ENCODE results near the gene FNDC3A.

FNDC3A gene

DNA sequence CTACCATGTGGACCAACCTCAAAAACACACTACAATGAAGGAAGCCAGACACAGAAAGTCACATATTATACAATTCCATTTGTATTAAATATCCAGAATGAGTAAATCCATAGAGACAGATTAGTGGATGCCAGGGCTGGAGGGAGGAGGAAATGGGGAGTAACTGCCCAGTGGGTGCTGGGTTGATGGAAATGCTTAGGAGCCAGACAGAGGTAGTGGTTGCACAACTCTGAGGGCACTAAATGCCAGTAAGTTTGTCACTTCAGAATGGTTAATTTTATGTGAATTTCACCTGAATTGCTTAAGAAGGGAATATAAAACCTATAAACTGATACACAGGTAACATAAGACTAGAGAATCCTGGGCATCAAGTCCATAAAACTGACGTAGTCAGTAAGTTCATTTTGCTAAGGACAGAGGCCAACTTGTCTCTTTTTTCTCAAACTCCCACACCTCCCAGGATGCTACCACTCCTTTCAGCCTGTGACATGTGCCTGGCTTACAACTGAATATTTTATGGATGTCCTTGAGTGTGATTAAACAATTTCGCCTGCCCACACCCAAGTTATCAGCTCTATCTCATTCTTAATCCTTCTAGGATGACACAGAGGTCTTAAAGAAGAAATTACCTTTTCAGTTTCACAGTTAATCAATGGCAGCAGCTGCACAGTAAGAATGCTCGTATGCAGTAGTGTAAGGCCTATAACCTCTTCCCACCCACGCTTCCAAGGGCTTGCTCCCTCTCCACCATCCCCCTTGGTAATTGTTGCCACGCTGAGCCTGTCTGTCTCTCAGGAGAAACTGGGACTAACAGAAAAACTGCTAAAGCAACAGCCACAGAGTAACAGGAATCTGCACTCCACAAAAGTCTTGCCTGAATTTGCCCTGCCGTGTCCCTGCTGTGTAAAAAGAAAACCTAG lies 238.5 kb downstream of the FNDC3A start:
- TF ChIP-seq TCF12 (IDR thresholded peaks at IDR 0.05; ENCODE audit: low read depth), result no peak
- no peak for TF ChIP-seq ZBTB7A (IDR thresholded peaks at IDR 0.05; ENCODE audit: low read depth)
- TF ChIP-seq FOXM1 (IDR thresholded peaks at IDR 0.05; ENCODE audit: borderline replicate concordance, low read depth), result no peak
- no peak for TF ChIP-seq CREB1 (IDR thresholded peaks at IDR 0.05; ENCODE audit: low read depth)
- no peak for TF ChIP-seq RAD21 (IDR thresholded peaks at IDR 0.05; ENCODE audit: low read depth)
- TF ChIP-seq CEBPB (IDR thresholded peaks at IDR 0.05), result no peak
- TF ChIP-seq TEAD4 (IDR thresholded peaks at IDR 0.05), result no peak
- TF ChIP-seq, protein P1, sequence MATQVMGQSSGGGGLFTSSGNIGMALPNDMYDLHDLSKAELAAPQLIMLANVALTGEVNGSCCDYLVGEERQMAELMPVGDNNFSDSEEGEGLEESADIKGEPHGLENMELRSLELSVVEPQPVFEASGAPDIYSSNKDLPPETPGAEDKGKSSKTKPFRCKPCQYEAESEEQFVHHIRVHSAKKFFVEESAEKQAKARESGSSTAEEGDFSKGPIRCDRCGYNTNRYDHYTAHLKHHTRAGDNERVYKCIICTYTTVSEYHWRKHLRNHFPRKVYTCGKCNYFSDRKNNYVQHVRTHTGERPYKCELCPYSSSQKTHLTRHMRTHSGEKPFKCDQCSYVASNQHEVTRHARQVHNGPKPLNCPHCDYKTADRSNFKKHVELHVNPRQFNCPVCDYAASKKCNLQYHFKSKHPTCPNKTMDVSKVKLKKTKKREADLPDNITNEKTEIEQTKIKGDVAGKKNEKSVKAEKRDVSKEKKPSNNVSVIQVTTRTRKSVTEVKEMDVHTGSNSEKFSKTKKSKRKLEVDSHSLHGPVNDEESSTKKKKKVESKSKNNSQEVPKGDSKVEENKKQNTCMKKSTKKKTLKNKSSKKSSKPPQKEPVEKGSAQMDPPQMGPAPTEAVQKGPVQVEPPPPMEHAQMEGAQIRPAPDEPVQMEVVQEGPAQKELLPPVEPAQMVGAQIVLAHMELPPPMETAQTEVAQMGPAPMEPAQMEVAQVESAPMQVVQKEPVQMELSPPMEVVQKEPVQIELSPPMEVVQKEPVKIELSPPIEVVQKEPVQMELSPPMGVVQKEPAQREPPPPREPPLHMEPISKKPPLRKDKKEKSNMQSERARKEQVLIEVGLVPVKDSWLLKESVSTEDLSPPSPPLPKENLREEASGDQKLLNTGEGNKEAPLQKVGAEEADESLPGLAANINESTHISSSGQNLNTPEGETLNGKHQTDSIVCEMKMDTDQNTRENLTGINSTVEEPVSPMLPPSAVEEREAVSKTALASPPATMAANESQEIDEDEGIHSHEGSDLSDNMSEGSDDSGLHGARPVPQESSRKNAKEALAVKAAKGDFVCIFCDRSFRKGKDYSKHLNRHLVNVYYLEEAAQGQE (IDR thresholded peaks at IDR 0.05; ENCODE audit: low read depth), result no peak
- TF ChIP-seq NFIC (IDR thresholded peaks at IDR 0.05), result no peak
- TF ChIP-seq, protein P2, sequence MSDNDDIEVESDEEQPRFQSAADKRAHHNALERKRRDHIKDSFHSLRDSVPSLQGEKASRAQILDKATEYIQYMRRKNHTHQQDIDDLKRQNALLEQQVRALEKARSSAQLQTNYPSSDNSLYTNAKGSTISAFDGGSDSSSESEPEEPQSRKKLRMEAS (IDR thresholded peaks at IDR 0.05), result no peak
- no peak for TF ChIP-seq YY1 (IDR thresholded peaks at IDR 0.05; ENCODE audit: low read depth)
- TF ChIP-seq, protein P3, sequence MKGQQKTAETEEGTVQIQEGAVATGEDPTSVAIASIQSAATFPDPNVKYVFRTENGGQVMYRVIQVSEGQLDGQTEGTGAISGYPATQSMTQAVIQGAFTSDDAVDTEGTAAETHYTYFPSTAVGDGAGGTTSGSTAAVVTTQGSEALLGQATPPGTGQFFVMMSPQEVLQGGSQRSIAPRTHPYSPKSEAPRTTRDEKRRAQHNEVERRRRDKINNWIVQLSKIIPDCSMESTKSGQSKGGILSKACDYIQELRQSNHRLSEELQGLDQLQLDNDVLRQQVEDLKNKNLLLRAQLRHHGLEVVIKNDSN (IDR thresholded peaks at IDR 0.05), result no peak
- TF ChIP-seq TAF1 (IDR thresholded peaks at IDR 0.05; ENCODE audit: low read depth), result no peak
- TF ChIP-seq EP300 (IDR thresholded peaks at IDR 0.05; ENCODE audit: borderline replicate concordance), result no peak

DNA sequence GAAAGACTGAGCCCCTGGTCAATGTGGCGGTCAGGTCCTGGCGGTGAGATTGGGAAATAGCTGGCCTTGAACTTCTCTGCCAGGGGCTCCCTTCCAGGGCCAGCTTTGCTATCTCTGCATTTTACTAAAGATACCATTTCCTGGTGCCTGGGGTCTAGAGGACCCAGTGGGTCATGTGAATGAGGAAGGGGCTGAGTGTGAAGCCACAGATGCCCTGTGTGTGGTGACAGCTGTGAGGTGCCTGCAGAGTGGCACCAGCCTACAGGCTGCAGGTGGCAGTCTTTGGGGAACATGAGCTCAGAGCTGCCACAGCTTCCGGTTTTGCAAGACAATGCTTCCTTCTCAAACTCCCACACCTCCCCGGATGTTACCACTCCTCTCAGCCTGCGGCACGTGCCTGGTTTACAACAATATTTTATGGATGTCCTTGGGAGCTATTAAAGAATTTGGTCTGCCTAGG lies 239.2 kb downstream of the FNDC3A start:
- TF ChIP-seq EP300 (IDR thresholded peaks at IDR 0.05; ENCODE audit: borderline replicate concordance) (no peak), CREB1 (IDR thresholded peaks at IDR 0.05; ENCODE audit: low read depth) (no peak), TEAD4 (IDR thresholded peaks at IDR 0.05) (no peak), FOXM1 (IDR thresholded peaks at IDR 0.05; ENCODE audit: borderline replicate concordance, low read depth) (no peak), CEBPB (IDR thresholded peaks at IDR 0.05) (no peak), TAF1 (IDR thresholded peaks at IDR 0.05; ENCODE audit: low read depth) (no peak), EGR1 (IDR thresholded peaks at IDR 0.05) (no peak), RAD21 (IDR thresholded peaks at IDR 0.05; ENCODE audit: low read depth) (0 out of 2 replicates have a peak, but pooled peaks have one; percentile 5), ZBTB7A (IDR thresholded peaks at IDR 0.05; ENCODE audit: low read depth) (no peak), YY1 (IDR thresholded peaks at IDR 0.05; ENCODE audit: low read depth) (no peak), NFIC (IDR thresholded peaks at IDR 0.05) (no peak), TCF12 (IDR thresholded peaks at IDR 0.05; ENCODE audit: low read depth) (no peak)
- TF ChIP-seq, protein P1 (IDR thresholded peaks at IDR 0.05; ENCODE audit: low read depth), result no peak
- TF ChIP-seq, protein P3 (IDR thresholded peaks at IDR 0.05), result 0 out of 2 replicates have a peak, but pooled peaks have one; percentile 36
- TF ChIP-seq, protein P2 (IDR thresholded peaks at IDR 0.05), result peak; percentile 66

DNA sequence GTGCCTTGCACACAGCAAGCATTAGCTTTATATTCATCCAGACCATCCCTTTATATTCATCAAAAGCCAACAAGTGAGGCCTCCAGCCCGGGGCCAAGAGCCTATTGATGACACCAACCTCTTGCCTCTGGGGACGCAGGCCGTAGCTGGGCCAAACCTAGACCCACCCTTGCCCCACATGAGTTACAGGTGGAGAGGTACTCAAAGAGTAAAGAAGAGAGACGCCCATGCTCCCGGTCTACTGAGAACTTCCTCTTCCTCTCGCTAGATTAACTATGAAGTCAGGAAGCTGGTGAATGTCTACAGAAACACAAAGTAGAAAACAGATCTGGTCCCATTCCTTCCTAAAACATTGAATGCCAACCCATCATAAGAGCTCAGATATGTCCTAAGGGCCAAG lies 240.6 kb downstream of the FNDC3A start:
- TF ChIP-seq CEBPB (IDR thresholded peaks at IDR 0.05) (no peak), YY1 (IDR thresholded peaks at IDR 0.05; ENCODE audit: low read depth) (no peak), TEAD4 (IDR thresholded peaks at IDR 0.05) (no peak), EP300 (IDR thresholded peaks at IDR 0.05; ENCODE audit: borderline replicate concordance) (no peak), RAD21 (IDR thresholded peaks at IDR 0.05; ENCODE audit: low read depth) (no peak), CREB1 (IDR thresholded peaks at IDR 0.05; ENCODE audit: low read depth) (no peak)

DNA sequence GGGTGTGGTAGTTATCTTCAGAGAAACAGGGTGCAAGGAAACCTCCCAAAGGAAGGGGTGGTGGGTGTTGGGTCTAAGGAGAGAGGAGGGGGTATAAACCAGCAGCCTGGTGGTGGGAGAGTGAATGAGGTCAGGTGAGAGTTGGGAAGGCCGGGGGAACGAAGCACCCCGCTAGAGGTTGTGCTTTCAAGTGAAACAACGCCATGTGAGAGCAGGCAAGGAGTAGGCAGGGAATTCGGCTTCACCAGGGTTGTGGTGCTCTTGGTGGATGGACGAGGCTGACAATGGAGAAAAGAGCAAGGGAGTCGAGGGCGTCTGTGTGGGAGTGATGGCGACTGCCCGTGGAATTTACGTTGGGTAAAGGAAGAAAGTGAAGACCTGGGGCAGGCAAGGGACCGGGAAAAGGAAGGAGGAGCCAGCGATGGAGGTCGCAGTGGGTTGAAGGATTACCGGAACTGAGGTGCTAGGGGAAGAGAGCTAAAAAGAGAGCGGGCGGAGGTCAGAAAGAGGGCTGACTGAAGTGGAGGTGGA lies 242.3 kb downstream of the FNDC3A start:
- no peak for TF ChIP-seq RAD21 (IDR thresholded peaks at IDR 0.05; ENCODE audit: low read depth)
- TF ChIP-seq TAF1 (IDR thresholded peaks at IDR 0.05; ENCODE audit: low read depth), result no peak
- TF ChIP-seq, protein P3 (IDR thresholded peaks at IDR 0.05), result no peak
- no peak for TF ChIP-seq CEBPB (IDR thresholded peaks at IDR 0.05)
- TF ChIP-seq EP300 (IDR thresholded peaks at IDR 0.05; ENCODE audit: borderline replicate concordance), result no peak
